ENCODE measurements around the gene TMIGD2.
"Not testable (repeated sequence)": the region's sequence is repeated elsewhere in the genome, so short reads cannot be mapped to it uniquely, and the experiment has no call there.

The TMIGD2 gene

GRCh38 chr19:4302243-4302640, at the start of gene TMIGD2:
TMIGD2 (minus strand) TSS chr19:4302389; CDS start chr19:4302385, 4 bp downstream.
- no peak for DNase-seq (ENCODE audit: low read depth in 3 of 3)

- no peak for DNase-seq (ENCODE audit: low read depth in 3 of 3)
Measured at GRCh38 chr19:4350726-4351125, 48.5 kb upstream of the TMIGD2 start.

GRCh38 chr19:4350111-4350510, 47.9 kb upstream of the TMIGD2 start:
- DNase-seq (ENCODE audit: low read depth in 3 of 3) = no peak

- not testable (repeated sequence) for DNase-seq (ENCODE audit: low read depth in 3 of 3)
Measured at GRCh38 chr19:4349225-4349624, 47.0 kb upstream of the TMIGD2 start.

- no peak for DNase-seq (ENCODE audit: low read depth in 3 of 3)
Measured at GRCh38 chr19:4347521-4347920, 45.3 kb upstream of the TMIGD2 start.

GRCh38 chr19:4346020-4346383, 43.8 kb upstream of the TMIGD2 start:
- no peak for DNase-seq (ENCODE audit: low read depth in 3 of 3)

GRCh38 chr19:4345342-4346019, 43.3 kb upstream of the TMIGD2 start:
- no peak for DNase-seq (ENCODE audit: low read depth in 3 of 3)

GRCh38 chr19:4343370-4344307, 41.5 kb upstream of the TMIGD2 start, which contains the start of gene MPND:
MPND (plus strand) TSS chr19:4343562; CDS start chr19:4343594, 32 bp downstream.
- peak; percentile 89 to 92 (median 90) for DNase-seq (ENCODE audit: low read depth in 3 of 3)

- peak; percentile 79 to 91 (median 86) for DNase-seq (ENCODE audit: low read depth in 3 of 3)
Measured at GRCh38 chr19:4342615-4343369, 40.6 kb upstream of the TMIGD2 start.

GRCh38 chr19:4342314-4342614, 40.1 kb upstream of the TMIGD2 start:
- DNase-seq (ENCODE audit: low read depth in 3 of 3) = no peak

- DNase-seq (ENCODE audit: low read depth in 3 of 3) = no peak
Measured at GRCh38 chr19:4338441-4339355, 36.5 kb upstream of the TMIGD2 start, which contains the start of gene STAP2. STAP2 (minus strand) TSS chr19:4338827; CDS start chr19:4338753, 74 bp downstream.

GRCh38 chr19:4337906-4338440, 35.8 kb upstream of the TMIGD2 start:
- DNase-seq (ENCODE audit: low read depth in 3 of 3) = no peak

GRCh38 chr19:4334929-4335570, 32.9 kb upstream of the TMIGD2 start:
- DNase-seq (ENCODE audit: low read depth in 3 of 3) = no peak

- no peak for DNase-seq (ENCODE audit: low read depth in 3 of 3)
Measured at GRCh38 chr19:4329858-4330257, 27.7 kb upstream of the TMIGD2 start.

- peak in 1 of 3 experiments; percentile 68 for DNase-seq (ENCODE audit: low read depth in 3 of 3)
Measured at GRCh38 chr19:4328991-4329681, 26.9 kb upstream of the TMIGD2 start.

GRCh38 chr19:4328243-4328990, 26.2 kb upstream of the TMIGD2 start:
- peak; percentile 86 to 99 (median 98) for DNase-seq (ENCODE audit: low read depth in 3 of 3)

- DNase-seq (ENCODE audit: low read depth in 3 of 3) = no peak
Measured at GRCh38 chr19:4327877-4328242, 25.7 kb upstream of the TMIGD2 start.

- DNase-seq (ENCODE audit: low read depth in 3 of 3) = peak; percentile 28 to 87 (median 59)
Measured at GRCh38 chr19:4327252-4327876, 25.2 kb upstream of the TMIGD2 start.
